Thyroid gland (tissue), 4 donors: ENCODE data around the gene GORASP2. TPM values are rescaled to one million over a fixed set of nuclear protein-coding genes. Genes with fewer than 3 reads are reported as not detected.

Experiments
- DNase-seq, 2 donors: peaks; one replicate each; pipeline ENCODE4 v3.0.0-alpha.2; 2019
- H3K27ac ChIP-seq, 3 donors: fragments of 200-600 bp; sonication (generic); 1 replicate in 2 of 3; 2 replicates in 1 of 3; pipeline ENCODE4 v1.5.1; 2016 to 2019; ENCODE audit warnings: mild to moderate bottlenecking in 1 of 3, moderate library complexity in 1 of 3
- H3K27me3 ChIP-seq: fragments of 200-600 bp; sonication (generic); one replicate; pipeline ENCODE4 v1.5.1; 2019
- H3K36me3 ChIP-seq, 2 donors: fragments of 200-600 bp; sonication (generic); one replicate each; pipeline ENCODE4 v1.5.1; 2016 to 2019
- H3K4me1 ChIP-seq, 2 donors: fragments of 200-600 bp; sonication (generic); one replicate each; pipeline ENCODE4 v1.5.1; 2017 to 2019
- H3K4me3 ChIP-seq, 3 donors: fragments of 200-600 bp; sonication (generic); replicated peaks in 1 of 3; 1 replicate in 2 of 3; 2 replicates in 1 of 3; pipeline ENCODE4 v1.5.1; 2016; ENCODE audit warnings: mild to moderate bottlenecking in 1 of 3
- H3K9me3 ChIP-seq: fragments of 200-600 bp; sonication (generic); one replicate; pipeline ENCODE4 v1.5.1; 2017
- POLR2A ChIP-seq, 2 donors: fragments of 450-650 bp; IDR thresholded peaks; one replicate each; pipeline ENCODE4 v1.6.1; 2017; ENCODE audit warnings: antibody characterized with exemption in 2 of 2, mild to moderate bottlenecking in 2 of 2, moderate library complexity in 1 of 2
- WGBS, 2 donors: methylation state at CpG; one replicate each; pipeline ENCODE4 v1.1.5; 2017; 5-methylcytosine and 5-hydroxymethylcytosine counted together
- intact Hi-C: fragments of 100-400 bp; cut with DNase I; formaldehyde crosslinking; loops from one replicate; pipeline ENCODE4 v1.15.1; 2023
- total RNA-seq, 4 donors: library from RNA; depleted of rRNA; stranded (reverse); fragments of >200 nt; gene quantifications; one replicate each; pipeline ENCODE4 v1.2.3, GENCODE V29; 2016
- TF ChIP-seq, protein P1 (sequence below), 6 experiments: fragments of 200-600 bp in 3 of 6; fragments of 450-650 bp in 3 of 6; sonication (generic) in 3 of 6; IDR thresholded peaks; one replicate each; pipeline ENCODE4 v1.5.1; 2016 to 2019; ENCODE audit warnings: antibody characterized with exemption in 6 of 6, mild to moderate bottlenecking in 2 of 6, inconsistent platforms in 1 of 6, moderate library complexity in 1 of 6

The GORASP2 gene
- total RNA-seq, 4 donors from 2014 or later = 79.6 to 114 (median 87.1) TPM

DNA sequence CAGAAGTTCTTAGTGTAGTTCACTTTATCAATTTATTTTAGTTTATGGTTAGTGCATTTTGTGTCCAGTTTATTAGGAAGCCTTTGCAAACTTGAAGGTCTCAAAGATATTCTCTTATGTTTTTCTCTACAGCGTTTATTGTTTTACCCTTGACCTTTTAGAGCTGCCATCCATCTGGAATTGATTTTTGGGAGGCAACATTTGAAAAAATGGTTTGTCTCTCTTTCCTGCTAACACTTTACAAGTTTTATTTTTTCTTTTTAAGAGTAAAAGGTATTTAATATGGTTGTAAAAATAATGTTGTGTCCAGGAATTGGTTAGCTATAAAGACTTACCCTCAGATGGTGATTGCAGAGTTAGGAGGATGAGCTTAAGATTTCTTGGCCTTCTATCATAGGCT is 14.0 kb downstream of the GORASP2 start:
- intact Hi-C loops = no loop called here
- 86 to 87% methylated on average over 1 of the region's 1 CpG for WGBS, 2 donors
- TF ChIP-seq, protein P1, sequence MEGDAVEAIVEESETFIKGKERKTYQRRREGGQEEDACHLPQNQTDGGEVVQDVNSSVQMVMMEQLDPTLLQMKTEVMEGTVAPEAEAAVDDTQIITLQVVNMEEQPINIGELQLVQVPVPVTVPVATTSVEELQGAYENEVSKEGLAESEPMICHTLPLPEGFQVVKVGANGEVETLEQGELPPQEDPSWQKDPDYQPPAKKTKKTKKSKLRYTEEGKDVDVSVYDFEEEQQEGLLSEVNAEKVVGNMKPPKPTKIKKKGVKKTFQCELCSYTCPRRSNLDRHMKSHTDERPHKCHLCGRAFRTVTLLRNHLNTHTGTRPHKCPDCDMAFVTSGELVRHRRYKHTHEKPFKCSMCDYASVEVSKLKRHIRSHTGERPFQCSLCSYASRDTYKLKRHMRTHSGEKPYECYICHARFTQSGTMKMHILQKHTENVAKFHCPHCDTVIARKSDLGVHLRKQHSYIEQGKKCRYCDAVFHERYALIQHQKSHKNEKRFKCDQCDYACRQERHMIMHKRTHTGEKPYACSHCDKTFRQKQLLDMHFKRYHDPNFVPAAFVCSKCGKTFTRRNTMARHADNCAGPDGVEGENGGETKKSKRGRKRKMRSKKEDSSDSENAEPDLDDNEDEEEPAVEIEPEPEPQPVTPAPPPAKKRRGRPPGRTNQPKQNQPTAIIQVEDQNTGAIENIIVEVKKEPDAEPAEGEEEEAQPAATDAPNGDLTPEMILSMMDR (IDR thresholded peaks at IDR 0.05) = no peak
- TF ChIP-seq POLR2A (IDR thresholded peaks at IDR 0.05) = no peak

GRCh38 chr2:170943596-170943995 is 14.5 kb downstream of the GORASP2 start:
- DNase-seq = no peak
- WGBS, 2 donors = 86 to 94% methylated on average over 6 of the region's 6 CpGs
- Histone ChIP-seq H3K27me3 (no peaks in the 10 kb centered on the region), H3K4me1 (peaks cover 0 to 11% of the 10 kb centered on the region in 2 donors), H3K36me3 (no peaks in the 10 kb centered on the region), H3K27ac (no peak overlapping the region), H3K4me3 (no peak overlapping the region), H3K9me3 (no peaks in the 10 kb centered on the region)
- intact Hi-C loops = no loop called here
- no peak for TF ChIP-seq POLR2A (IDR thresholded peaks at IDR 0.05)
- TF ChIP-seq, protein P1 (IDR thresholded peaks at IDR 0.05) = no peak

More for the DNA sequence above, 14.0 kb downstream of the GORASP2 start:
- no peaks in the 10 kb centered on the region for H3K9me3 ChIP-seq
- no peak overlapping the region for H3K4me3 ChIP-seq
- H3K36me3 ChIP-seq = no peaks in the 10 kb centered on the region
- H3K27ac ChIP-seq = no peak overlapping the region
- DNase-seq = no peak
- peaks cover 0 to 14% of the 10 kb centered on the region in 2 donors for H3K4me1 ChIP-seq
- H3K27me3 ChIP-seq = no peaks in the 10 kb centered on the region

GRCh38 chr2:170944545-170944944 is 15.5 kb downstream of the GORASP2 start:
- WGBS, 2 donors = 100% methylated on average over 1 of the region's 1 CpG
- TF ChIP-seq POLR2A (IDR thresholded peaks at IDR 0.05) = no peak
- TF ChIP-seq, protein P1 (IDR thresholded peaks at IDR 0.05) = no peak
- intact Hi-C loops = no loop called here
- Histone ChIP-seq H3K36me3 (peaks cover 1 to 2% of the 10 kb centered on the region in 2 donors), H3K4me1 (peaks cover 0 to 9% of the 10 kb centered on the region in 2 donors), H3K4me3 (no peak overlapping the region), H3K27me3 (no peaks in the 10 kb centered on the region), H3K27ac (no peak overlapping the region), H3K9me3 (no peaks in the 10 kb centered on the region)
- DNase-seq = no peak

DNA sequence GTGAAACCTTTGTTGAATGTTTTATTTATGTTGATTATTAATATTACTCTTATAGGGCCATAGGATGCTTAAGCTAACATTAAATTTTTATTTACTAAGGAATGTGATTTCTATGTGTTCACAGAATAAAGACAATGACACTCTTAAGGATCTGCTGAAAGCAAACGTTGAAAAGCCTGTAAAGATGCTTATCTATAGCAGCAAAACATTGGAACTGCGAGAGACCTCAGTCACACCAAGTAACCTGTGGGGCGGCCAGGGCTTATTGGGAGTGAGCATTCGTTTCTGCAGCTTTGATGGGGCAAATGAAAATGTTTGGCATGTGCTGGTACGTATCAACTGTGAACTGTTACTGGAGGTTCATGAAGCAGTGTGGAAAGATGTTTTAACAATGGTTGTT is 20.4 kb downstream of the GORASP2 start:
- intact Hi-C loops = no loop called here
- peaks cover 0 to 5% of the 10 kb centered on the region in 2 donors for H3K4me1 ChIP-seq
- TF ChIP-seq, protein P1 (IDR thresholded peaks at IDR 0.05) = no peak
- TF ChIP-seq POLR2A (IDR thresholded peaks at IDR 0.05) = no peak
- no peak overlapping the region for H3K27ac ChIP-seq
- no peaks in the 10 kb centered on the region for H3K27me3 ChIP-seq
- peaks cover 32 to 48% of the 10 kb centered on the region in 2 donors for H3K36me3 ChIP-seq
- H3K4me3 ChIP-seq = no peak overlapping the region
- H3K9me3 ChIP-seq = no peaks in the 10 kb centered on the region
- DNase-seq = no peak
- WGBS, 2 donors = 79 to 86% methylated on average over 5 of the region's 5 CpGs

DNA sequence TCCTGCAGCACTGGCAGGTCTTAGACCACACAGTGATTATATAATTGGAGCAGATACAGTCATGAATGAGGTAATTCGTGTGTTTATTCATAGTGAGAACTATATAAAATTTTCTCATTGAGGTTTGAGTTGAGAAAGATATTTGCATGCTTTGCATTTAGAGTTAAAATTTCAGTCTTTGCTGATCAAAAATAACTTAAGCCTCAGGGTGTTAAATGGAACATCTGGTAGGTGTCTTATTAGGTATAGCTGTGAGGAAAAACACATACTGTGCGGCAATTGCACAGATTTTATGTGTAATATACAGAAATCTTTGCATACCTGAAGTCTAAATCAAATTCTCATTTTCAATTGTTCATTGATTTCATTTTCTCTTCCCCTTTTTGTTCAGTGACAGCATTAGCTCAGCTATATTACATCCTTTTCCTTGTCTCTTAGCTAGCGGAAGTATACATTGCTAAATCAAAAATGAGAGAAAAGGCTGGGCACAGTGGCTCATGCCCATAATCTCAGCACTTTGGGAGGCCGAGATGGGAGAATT is 21.2 kb downstream of the GORASP2 start:
- Histone ChIP-seq H3K27ac (no peak overlapping the region), H3K9me3 (no peaks in the 10 kb centered on the region), H3K4me1 (no peaks in the 10 kb centered on the region), H3K4me3 (no peak overlapping the region), H3K27me3 (no peaks in the 10 kb centered on the region), H3K36me3 (peaks cover 41 to 57% of the 10 kb centered on the region in 2 donors)
- no peak for TF ChIP-seq POLR2A (IDR thresholded peaks at IDR 0.05)
- TF ChIP-seq, protein P1 (IDR thresholded peaks at IDR 0.05) = no peak
- WGBS, 2 donors = 94 to 96% methylated on average over 4 of the region's 4 CpGs
- intact Hi-C loops = no loop called here
- DNase-seq = no peak
